Left renal pelvis (tissue), 4 donors: Measurements from ENCODE around the gene KIRREL3. TPM values are rescaled to one million over a fixed set of nuclear protein-coding genes. Genes with fewer than 3 reads are reported as not detected.

ENCODE experiments used
- DNase-seq, 4 donors: peaks; one replicate each; pipeline ENCODE4 v3.0.0-alpha.2; 2013; ENCODE audit warnings: low read depth in 4 of 4, low spot score in 3 of 4
- polyA plus RNA-seq, 4 donors: library from polyadenylated mRNA; unstranded; fragments of 120-200 nt; gene quantifications; one replicate each; pipeline ENCODE4 v1.2.1, GENCODE V29; 2013; ENCODE audit not compliant: insufficient read length in 4 of 4

The KIRREL3 gene
- polyA plus RNA-seq, 4 donors, result 1.9 to 11.5 (median 2.3) TPM

DNA sequence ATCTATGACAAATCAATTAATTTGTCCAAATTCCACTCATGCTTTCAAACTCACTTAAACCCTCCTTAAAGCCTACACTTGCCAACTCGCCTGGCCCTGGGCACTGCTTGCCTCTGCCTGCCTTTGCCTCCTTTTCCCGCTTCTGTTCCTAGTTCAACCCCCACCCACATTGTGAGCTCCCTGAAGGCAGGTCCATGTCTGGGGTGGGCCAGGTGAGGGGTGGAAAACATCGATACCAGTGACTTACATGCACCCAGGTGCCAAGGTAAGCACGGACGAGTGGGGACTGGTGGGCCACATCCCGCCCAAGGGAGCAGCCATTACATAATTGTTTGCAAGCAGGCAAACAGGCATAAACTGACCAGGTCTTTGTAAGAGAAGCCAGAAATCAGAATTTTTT, 498.9 kb downstream of the KIRREL3 start:
- no peak for DNase-seq

DNA sequence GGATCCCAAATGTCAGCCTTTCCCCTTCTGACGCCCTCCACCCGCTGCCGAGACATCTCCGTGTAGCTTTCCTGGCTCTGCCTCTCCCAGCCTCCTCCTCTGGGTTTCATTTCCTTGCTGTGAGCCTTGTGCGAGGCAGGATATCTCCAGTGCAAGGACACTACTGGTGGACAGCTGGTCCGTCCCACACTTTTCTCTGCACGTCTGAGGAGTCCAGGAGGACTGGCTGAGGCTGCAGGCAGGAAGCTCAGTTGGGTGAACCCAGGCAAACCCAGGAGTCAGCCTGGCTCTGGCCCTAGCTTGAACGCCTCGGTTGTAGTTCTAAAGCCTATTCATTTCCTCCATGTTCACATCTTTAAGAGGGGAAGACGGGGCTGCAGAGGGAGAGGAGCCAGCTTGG, 499.6 kb downstream of the KIRREL3 start:
- DNase-seq, result no peak

DNA sequence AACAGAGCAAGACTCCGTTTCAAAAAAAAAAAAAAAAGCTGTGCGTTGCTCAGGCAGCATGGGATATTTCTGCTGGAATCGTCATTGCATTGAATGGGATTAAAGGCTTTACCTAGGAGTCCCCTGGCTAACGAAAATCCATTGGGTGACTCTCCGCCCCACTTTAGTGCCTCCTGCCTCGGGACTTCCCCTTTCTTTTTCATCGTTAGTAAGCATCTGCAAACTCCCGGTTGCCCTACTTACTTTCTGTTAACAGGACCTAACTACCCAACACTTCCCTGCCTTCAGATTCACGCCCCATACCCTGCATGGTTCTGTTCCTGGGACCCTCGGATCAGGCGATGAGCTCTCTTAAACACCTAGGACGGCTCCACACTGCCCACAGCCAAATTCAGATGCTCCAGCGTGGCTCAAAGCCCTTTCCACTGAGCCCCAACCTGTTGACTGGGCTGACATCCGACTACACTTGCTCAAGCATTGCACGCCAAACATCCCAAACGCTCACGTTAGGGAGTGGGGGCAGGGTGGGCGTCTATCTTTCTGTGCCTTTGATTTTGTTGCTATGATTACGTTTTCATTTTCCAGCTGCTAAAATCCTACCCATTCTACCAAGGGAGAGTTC, 501.3 kb downstream of the KIRREL3 start:
- no peak for DNase-seq

DNA sequence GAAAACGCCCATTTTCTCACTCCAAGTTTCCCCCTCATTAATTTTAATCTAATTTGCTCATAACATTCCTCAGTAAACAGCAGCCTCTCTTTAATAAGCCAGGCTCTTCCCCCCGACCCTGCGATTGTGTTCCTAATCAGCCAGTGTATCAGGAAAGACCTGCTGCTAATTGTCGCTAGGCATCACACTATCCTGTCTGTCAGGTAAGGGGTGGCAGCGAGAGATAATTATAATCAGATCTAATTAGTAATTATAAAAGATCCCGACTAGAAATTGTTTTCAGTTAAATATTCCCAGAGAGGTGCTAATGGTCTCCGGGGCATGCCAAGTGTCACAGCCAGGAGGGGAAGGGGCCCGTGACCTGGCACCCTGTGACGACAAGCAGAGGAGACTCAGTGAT, 502.3 kb downstream of the KIRREL3 start:
- DNase-seq, result no peak

DNA sequence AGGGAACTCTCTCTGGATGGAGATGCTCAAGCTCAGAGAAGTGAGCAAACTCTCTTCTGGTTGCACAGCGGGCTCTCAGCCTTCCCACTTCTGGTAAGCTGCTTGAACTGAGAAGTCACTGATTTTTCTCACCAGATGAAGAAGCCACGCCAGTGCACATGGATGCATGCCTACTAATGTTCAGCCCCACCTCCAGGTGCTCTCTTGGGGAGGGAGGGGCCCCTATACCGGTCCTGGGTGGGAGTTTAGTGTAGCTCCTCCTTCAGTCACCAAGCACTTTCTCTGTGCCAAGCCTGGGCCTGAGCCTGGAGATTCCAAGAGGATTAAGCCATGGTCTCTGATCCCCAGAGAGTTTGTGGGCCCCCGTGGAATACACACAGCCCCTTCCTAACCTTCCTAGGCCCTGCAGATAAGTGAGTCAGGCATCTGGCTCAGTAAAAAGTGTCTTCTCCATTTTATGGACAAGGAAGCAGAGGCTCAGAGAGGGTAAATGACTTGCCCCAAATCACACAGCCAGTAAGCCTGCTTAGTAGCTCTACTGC, 502.9 kb downstream of the KIRREL3 start:
- DNase-seq, result no peak

DNA sequence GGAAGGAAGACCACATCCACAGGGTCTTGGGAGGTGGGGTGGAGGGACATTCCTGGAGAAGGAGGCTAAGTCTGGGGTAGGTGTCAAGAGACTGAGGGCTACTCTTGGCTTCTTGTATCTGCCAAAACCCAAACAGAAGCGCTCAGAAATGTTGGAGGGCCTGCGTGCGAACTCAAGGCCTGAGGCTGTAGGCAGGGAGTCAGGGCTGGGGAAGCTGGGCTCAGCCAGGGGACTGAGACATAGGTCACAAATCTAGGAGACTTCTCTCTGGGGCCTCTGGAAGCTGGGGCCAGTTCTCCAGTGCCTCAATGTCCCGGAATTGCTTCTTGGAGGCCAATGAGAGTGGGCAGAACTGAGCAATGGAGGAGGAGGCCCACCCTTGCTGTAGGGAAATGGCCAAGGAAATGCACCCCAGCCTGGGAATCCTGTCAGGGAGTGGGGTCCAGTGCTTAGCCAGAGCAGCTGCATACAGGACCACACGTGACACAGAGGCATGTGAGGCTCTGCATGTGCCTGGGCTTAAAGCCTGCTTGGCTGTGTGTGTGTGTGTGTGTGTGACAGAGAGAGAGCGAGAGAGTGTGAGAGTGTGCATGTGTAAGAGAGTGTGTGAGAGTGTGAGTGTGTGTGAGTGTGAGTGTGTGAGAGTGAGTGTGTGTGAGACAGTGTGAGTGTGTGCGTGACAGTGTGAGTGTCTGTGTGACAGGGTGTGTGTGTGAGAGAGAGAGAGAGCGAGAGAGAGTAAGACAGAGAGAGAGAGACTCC, 503.8 kb downstream of the KIRREL3 start:
- DNase-seq, result no peak

DNA sequence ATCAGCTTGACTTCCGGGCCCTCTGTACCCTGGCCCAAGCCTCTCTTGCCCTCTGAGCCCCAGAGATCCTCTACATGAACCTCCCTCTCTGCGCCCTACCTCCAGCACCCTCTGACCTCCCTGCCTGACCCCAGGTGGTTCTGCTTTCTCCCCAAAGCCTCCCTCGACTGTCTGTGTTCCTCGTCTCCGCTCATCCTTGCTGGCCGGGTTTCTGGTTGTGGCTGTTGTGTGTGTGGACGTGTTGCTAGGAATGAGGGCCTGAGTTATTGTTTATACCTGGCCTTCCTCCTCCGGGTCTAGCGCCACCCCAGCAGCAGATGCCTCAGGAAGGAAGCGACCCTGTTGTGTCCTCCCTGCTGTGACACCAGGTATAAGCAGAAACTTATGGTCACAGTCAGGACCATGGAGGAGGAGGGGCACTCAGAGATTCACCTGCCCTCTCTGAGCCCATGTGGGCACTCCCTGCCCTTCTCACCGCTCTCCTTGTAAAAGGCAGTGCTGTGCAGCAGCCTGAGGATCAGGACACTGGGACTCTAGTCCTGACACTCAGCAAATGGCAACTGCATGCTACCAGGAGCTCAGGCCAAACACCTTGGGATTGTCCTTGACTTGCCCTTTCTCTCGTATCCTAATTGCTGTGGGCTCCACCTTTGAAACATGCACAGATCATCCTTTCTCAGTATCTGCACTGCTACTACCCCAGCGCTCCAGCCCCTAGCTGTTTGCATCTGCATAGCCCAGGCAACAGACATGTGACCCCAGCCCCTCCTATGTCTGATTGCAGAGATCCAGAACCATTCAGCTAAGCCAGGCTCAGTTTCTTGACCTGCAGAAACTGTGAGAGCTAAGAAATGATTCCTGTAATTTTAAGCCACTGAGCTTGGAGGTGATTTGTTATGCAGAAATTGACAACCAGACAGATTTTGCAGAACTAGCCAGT, 505.0 kb downstream of the KIRREL3 start:
- no peak for DNase-seq

DNA sequence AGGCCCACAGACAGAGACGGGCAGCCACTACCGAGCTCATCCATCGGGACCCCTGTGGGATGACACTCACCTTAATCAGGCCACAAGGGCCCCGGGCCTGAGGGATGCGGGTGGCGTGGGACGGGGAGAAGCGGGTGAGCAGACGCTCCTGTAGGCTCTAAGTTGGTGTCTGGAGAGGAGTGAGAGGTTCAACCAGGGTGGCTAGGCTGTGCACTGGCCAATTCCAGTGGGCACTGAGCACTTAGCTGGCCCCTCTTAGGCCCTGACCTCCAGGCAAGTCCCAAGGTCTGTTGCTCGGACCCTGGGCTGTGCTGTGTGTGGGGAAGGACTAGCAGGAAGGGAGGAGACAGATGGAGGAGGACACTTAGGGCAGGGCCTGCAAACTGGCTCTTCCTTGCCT, 505.7 kb downstream of the KIRREL3 start:
- no peak for DNase-seq

DNA sequence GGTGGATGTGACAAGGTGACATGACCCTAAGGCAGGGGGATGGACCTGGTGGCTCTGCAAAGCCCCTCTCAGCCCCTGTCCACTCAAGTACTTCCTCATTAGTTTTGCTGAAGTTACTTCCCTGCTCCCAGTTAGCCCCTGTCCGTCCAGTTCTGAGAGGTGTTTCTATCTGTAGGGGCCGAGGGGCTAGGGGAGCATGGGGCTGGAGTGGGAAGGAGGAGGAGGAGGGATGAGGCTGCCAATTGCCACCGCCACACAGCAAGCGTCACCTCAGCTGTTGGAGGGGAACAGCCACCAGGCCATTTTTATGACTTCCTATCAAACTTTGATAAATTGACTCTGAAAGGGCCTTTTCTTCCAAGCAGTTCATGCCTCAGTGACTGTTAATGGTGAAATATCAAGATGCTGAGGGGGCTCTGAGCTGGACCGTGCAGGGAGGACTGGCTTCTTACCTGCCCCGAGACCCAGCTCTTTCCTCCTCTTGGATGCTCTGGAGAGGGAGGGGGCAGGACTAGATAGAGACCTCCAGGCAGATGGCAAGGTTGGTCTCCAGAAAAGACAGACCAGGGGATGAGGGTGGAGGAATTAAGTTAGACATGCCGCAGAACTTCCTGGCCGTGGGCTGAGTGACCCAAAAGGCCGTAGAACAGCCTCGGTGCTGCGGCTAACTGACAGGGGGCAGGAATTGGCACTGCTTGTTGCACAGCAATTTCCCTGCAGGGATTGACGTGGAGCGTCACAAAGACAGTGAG, 508.1 kb downstream of the KIRREL3 start:
- DNase-seq, result no peak

DNA sequence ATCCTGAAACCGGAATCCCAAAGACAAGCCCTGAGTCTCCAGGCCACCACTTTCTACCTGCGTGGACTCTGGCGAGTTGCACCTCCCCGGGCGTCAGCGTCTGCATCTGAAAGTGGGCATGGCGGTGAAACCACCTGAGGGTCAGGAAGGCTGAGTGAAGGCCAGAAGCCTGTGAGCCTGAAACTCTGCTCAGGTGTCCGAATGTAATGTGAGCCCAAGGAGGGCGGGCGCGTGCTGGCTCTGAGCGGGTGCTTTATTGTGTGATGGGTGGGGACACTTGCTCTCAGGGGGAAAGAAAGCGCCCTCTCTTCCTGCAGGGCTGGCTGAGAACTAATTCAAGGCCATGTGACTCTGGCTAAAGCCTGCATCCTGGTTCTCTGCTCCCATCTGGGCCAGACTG, 509.5 kb downstream of the KIRREL3 start:
- no peak for DNase-seq

DNA sequence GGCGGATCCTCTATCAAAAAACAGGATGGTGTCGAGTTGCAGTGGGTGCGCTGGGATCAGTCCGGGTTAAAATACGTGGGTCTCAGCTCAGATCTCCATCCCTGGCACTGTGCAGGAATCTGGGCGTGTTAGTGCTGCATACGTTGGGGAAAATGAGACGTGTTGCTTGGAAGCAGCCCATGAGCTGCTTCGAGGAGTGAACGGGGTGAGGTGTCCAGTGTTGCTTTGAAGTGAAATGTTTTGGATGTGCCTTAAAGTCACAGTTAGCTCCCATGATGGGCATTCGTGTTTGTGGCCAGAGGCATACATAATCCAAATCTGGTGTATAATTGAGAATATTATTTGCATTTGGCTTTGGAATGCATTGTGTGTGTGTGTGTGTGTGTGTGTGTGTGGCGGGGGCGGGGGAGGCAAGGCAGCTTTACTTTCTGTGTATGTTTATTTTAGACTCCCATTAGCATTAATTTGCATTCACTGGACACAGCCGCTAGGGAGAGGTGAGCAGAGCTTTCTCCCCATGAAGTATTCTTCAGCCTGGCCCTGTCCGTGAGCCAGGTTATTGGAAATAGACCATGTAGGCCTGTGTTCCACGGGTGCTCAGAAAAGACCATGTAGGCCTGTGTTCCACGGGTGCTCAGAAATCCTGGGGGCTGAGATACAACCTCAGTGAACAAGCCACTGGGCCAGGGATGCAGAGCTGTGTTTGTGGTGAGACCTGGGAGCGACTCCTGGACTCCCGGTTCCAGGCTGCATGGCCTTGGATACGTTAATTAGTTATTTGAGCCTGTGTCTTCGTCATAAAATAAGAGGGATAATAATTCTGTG, 510.5 kb downstream of the KIRREL3 start:
- no peak for DNase-seq

DNA sequence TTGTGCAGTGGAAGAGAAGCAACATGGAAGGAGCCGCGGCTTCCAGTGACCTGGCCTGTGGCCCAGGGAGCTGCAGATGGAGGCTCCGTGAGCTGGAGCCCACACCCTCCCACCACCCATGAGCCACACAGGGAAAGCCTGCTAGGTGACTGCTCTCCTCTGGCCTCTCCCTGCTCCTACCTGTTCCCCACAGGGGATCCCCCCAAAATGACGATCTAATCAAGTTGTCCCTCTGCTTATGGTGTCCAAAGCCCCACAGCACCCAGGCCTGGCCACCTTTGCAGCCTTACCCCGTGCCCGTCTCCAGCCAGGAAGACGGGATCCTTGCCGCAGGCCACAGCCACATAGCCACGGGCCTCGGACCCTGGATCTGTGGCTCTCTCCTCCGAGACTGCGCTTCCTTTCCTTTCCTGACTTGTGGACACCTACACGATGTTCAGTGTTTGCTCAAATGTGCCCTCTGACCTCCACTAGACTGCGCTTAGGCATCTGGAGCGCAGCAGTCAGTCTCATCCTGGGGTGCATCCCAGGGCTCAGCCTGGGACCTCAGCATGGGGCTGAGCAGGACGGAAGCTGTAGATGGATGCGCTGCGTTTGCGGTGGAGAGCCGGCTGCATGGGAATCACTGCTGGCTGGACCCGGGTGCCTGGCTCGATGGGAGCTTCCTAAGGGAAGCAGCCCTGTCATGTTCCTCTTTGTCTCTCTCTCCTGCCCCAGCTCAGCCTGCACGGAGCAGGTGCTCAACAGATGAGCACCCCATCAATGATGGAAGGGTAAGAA, 511.8 kb downstream of the KIRREL3 start:
- no peak for DNase-seq

DNA sequence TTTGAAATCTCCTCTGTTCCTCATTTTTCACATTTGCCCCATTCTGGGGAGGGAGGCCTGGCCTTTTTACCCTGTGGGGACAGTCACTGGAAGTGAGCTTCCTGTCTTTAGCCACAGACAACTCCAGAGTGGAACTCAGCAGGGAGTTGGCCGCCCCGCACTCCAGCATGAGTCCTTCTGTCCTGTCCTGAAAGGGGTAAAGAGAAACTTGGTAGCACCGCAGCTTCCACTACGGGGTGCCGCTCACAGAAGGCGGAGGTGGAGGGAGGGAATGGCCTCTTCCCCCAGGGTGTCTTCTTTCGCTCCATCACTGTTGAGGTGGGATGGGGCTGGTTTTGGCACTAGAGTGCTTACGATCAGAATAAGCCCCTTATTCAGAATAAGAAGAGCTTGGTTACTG, 512.9 kb downstream of the KIRREL3 start:
- DNase-seq, result no peak

DNA sequence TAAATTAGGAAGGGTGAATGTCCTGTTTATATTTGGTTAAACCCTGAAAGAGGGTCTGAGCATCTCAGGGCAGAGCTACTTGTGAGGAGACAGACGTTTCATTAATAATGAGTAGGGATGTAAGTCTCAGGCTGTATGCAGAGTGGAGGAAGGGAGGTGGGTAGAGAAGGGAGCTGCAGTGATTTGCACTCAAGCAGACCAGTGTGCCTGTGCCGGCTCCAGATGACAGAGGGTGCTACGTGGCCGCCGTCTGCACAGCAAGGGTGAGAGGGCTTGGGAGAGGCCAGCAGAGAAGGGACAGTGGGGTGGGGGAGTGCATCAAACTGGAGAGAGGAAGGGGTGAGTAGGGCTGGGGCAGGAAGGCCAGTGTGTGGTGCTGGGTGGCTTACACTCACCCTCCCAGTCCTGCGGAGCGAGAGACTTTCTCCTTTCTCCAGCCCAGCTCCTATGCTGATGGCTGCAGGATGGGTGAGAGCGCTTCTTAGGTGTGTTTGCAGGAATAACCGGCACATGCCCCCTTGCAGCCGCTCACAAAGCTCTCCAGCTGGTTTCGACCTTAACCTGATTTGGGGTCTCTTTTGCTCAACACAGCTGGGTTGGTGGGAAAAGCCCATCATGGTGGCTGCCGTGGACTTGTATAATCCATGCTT, 514.5 kb downstream of the KIRREL3 start:
- DNase-seq, result no peak

DNA sequence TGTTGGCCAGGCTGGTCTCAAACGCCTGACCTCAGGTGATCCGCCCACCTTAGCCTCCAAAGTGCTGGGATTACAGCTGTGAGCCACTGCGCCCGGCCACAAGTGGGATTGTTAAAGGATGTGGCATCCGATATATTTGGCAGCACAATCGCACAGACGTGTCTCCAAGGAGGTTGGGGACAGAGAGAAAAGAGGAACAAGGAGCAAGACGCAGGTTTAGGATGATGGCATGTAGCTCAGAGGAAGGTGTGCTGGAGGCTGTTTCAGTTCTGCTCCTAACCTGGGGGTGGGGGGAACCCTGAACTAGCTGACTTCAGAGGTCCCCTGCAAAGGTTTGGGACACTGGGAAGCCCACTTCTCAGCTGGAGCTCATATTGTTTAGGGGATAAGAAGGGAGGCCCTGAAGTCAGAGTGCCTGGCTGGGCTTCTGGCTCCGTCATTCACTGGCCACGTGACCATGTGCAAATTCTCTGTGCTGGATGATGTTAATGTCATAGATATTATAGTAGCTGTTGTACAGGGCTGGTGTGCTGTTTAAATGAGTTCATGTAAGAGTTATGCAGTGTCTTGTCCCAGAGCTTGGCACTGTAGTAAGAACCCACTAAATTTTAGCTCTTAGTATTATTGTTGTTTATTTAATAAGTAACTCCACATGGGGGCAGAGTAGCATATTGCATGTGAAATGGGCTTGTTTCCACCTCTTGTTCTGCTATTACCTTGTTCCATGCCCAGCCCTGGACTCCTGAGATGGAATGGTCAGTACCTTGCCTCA, 515.4 kb downstream of the KIRREL3 start:
- DNase-seq, result no peak

DNA sequence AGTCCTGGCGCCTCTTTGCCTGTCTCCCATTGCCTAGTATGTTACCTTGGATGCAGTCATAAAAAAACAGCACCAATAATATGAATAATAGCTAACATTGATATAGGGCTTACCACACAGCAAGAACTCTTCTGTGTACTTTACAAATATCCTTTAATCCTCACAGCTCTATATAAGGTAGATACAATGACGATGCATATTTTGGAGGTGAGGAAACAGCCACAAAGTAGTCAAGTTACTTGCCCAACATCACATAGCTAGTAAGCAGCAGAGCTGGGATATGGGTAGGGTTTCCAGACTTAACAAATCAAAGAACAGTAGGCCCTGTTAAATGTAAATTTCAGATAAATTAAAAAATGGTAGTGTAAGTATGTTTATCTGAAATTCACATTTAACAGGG, 516.3 kb downstream of the KIRREL3 start:
- no peak for DNase-seq

DNA sequence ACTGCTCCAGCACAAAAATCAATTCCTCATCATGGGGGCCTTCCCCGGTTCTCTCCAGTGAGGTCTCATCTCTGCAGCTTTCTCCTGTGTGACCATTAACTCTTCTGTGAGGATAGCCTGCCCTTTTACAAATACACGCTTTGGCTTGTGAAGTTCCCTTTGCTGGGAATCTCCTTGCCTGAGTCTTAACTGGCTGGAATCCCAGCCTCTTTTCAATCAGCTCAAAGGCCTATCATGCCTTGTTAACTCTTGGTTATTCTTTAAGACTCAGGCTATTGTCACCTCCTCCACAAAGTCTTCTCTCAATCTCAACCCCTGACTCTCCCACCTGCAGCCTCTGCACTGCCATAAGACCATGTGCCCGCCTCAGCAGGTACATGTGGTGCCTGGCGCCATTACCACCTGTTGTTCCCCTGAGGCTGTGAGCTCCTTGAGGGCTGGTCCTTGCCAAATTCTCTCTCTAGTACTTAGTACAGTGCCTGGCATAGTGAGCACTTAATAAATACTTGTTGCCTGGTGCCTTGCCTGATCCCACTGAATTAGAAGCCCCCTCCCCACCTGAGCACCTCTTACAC, 516.9 kb downstream of the KIRREL3 start:
- DNase-seq, result no peak
